ENCODE results near the gene FAM53B.

FAM53B gene

DNA sequence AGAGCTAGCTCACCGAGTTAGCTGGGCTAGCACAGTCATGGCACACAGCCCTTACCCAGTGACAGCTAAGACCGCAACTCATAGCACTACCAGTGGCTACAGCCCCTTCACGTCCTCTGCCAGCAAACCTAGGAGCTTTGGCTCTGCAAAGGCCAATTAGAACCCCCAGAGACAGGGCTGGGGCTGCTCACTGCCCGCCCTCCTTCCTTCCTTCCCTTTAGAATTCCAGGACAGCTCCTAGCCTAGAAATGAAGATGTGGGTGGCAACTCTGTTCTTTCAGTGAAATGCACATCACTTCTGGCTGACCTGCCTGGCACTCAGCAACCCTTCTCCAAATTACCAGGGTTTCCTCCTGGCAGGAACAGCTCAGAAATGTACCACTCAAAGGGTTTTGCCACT is 99.9 kb downstream of the FAM53B start:
- DNase-seq = no peak

GRCh38 chr10:124643330-124644009 is 100.7 kb downstream of the FAM53B start:
- DNase-seq = no peak

DNA sequence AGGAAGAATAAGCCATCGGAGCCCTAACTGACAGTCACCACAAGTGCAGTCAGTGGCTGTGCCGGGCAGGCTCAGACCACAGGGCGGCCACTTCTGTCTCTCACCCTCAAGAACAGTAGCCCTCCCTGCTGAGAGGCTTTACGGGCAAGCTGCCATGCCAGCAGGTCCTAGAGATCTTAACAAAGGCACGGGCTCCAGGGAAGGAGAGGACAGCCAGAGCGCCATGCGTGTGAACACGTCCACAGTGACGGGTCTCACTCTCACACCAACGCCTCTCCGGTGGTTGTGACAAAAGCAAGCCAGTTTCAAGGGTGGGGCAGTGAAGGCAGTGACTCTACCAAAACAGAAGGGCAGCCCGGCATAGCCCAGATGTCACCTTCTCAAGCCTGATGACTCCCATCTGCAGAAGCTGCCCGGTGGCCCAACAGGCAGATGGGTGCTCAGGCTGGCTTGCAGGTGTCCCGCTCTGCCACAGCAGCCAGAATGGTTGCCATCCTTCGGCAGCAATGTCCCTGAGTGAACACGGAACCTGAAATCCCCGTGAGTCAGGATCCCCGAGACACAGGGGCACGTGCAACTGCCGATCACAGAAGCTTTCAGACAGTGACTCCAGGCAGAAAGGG is 102.0 kb downstream of the FAM53B start:
- no peak for DNase-seq

- DNase-seq = peak; percentile 75
These were observed 102.7 kb downstream of the FAM53B start for GRCh38 chr10:124641282-124642087.

- no peak for DNase-seq
These were observed 103.5 kb downstream of the FAM53B start for GRCh38 chr10:124640538-124641231.

DNA sequence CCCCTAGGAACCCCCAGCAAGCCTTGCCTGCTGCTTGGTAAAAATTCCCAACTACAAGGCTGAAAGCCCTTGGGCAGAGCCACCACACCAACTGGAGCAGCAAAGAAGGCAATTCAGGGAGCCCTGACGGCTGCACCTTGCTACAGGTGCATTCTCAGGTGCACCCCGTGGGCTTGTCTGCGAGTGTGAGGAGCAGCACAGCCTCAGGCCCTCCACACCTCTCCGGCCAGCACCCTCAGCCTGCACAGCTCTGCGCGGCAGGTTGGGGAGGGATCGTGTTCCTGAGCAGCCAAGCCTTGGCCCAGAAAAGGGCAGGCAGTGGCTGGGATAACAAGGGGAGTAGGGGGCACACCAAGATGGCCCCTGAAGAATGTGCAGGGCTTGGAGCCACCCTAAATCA is 104.1 kb downstream of the FAM53B start:
- DNase-seq = no peak

DNA sequence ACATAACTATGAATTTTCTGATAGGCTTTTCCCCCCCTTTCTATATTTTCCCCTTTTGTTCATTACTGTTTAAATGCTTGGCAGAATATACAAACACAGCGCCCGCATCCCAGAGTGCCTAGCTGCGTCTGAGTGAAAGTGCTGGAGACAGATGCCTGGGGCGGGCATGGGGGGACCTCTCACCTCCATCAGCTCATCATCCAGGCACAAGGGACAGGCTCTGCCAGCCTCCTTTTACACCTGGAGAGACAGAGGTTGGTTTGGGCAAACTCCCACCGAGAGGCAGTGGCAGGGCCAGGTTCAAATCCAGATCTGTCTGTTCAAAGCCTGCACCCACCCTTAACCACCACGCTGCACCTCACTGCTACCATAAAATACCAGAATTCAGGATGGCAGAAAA is 104.5 kb downstream of the FAM53B start:
- no peak for DNase-seq

- no peak for DNase-seq
These were observed 105.0 kb downstream of the FAM53B start for GRCh38 chr10:124639206-124639605.

GRCh38 chr10:124637746-124638145 is 106.4 kb downstream of the FAM53B start:
- DNase-seq = no peak

DNA sequence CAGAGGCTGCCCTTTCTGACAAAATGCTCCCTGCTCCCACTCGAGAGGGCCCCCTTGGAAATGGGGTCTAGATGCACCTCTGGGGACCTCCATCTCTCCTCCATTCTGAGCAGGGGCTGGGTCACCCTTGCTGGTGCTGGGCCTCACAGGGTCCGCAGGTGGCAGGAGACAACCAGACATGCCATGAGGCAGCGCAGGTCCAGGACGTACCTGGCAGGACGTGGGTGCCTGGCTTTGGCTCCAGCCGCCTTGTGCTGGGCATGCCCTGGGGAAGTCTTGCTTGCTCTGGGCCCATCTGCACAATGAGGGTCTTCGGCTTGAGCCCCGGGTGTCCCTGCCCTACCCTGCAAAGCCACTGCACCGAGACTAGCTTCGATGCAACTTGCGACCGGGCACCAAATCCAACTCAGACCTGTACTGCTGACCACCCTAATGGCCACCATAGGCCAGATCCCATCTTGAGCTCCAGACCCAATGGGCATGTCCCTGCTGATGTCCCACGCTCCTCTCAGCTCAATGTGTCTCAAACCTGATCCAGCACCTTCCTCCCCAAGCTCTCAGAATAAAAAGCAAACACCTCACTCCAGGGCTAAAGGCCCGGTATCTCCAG is 107.0 kb downstream of the FAM53B start:
- DNase-seq = no peak

- DNase-seq = peak; percentile 77
These were observed 107.7 kb downstream of the FAM53B start for GRCh38 chr10:124636271-124636995.

GRCh38 chr10:124632566-124632965 is 111.6 kb downstream of the FAM53B start:
- DNase-seq = no peak

DNA sequence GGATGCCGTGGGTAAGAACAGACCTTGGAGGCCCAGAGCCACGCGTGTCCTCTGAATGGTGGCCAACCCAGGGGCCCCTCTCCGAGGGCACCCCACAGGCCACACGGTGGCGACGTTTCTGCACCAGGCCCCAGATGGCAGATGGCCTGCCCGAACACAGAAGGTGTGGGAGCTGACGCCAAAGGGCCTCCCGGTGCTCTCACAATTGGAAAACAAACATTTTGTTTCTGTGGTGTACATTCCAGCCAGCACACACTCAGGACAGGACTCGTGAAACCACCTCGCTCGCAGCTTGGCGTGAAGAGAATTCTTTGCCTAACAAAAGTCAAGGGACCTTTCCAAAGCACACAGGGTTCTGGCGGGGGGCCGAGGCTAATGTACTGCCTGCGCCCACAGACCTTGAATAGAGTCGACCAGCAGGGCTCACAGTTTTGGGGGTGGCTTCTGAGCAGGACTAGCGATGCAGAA is 112.1 kb downstream of the FAM53B start:
- DNase-seq = peak; percentile 78

- DNase-seq = no peak
These were observed 113.6 kb downstream of the FAM53B start for GRCh38 chr10:124630551-124630950.

- no peak for DNase-seq
These were observed 114.3 kb downstream of the FAM53B start for GRCh38 chr10:124629842-124630241.

GRCh38 chr10:124629415-124629814 is 114.8 kb downstream of the FAM53B start:
- no peak for DNase-seq

DNA sequence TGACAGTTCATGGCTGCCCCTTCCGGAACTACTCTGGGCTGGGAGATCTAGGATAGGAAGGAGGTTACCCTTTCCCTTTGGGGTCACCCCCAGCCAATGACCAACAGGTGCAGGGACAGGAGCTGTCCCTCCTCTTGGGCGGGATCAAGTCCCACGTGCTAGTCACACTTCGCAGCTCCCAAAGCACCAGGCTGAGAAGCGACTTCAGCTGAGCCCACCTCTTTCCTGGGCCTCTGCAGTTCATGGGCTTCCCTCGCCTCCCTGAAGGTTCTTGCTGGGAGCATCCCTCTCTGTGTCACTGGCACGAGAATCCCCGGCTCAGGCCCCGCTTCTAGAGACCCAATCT is 115.5 kb downstream of the FAM53B start:
- DNase-seq = no peak

- no peak for DNase-seq
These were observed 116.1 kb downstream of the FAM53B start for GRCh38 chr10:124627866-124628675.

DNA sequence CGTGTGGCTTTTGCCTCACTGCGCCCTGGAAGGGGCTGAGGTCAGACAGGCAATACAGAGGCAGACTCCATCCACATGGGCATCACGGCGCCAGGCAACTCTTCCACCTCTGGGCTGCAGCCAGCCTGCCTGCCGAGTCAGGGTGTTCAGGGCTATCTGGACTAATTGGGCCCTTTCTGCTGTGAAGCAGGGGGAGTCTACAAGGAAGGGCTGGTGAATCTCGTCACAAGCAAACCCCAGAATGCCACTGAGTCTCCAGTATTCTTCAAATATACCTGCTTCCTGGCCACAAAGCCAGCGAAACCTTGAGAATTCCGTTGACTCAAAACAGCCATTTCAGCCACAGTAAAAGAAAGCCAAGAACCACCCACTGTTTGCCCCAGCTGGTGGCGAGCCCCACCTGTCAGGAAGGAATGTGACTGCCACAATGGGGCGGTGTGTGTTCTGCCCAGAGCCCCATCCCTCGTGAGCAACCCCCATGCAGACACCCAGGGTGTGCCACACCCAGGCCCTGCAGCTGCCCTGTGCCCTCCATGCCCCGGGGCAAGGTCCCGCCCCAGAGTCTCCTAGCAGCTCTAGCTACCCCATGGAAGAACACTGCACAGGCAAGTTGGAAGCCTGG is 117.3 kb downstream of the FAM53B start:
- peak; percentile 82 for DNase-seq

DNA sequence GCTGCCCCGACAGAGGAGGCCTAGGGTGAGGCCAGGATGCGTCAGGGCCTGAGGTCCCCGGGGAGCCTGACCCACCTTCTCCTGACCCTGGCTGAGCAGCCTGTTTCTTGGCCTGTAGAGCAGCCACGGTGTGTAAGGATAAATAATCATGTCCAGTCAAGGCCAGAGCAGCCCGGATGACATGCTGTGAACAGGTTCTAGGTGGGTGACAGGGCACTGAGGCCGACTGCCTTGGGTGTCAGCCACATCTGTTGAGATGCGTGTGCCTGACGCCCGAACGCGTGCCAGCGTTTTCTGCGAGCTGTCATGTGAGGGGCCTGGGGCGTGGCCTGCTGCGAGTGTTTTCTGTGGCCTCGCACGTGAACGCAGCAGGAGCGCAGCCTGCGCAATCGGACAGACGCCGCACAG is 118.3 kb downstream of the FAM53B start:
- DNase-seq = no peak

- no peak for DNase-seq
These were observed 119.3 kb downstream of the FAM53B start for GRCh38 chr10:124624895-124625294.
